Brain pericyte (primary cell): ENCODE data around the gene NR2E1.

ENCODE experiments used
- DNase-seq: peaks from one replicate; pipeline ENCODE4 v3.0.0-alpha.2; 2012; ENCODE audit warnings: low read depth, low spot score

NR2E1 gene

DNA sequence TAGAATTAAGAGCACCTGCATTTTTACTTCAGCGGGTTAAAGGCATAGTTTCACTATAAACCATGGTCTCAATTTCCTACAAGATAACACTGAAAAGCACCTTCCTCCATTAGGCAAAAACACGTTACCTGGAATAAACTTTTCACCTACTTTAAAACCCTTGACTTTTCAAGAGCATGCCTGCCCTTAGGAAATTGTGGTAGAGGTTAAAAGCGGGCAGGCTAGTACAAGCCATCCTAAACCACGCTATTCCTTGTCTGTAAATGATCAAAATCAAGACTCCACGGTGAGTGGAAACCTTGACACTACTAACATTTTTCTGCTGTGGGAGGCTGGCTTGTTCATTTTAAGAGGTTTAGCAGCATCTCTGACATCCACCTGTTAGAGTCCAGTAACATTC, 43.9 kb downstream of the NR2E1 start:
- DNase-seq, result no peak

DNA sequence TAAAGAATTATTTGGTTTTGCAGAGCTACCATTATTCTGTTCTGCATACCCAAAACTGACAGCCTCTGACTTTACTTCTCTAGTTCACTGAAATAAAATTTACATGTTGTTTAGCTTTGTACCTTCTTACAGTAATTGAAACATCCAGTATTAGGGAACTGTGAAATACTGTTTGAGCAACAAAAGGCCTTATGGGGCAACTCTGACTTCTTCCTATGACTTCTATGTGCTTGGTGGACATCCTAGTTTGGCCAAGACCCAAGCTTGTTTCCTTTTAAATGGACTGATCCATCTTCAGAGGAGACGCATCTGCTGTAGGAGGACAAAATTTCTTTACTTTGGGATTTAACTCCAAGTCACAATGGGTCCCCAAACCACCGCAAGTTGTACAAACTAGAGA, 44.7 kb downstream of the NR2E1 start:
- no peak for DNase-seq

DNA sequence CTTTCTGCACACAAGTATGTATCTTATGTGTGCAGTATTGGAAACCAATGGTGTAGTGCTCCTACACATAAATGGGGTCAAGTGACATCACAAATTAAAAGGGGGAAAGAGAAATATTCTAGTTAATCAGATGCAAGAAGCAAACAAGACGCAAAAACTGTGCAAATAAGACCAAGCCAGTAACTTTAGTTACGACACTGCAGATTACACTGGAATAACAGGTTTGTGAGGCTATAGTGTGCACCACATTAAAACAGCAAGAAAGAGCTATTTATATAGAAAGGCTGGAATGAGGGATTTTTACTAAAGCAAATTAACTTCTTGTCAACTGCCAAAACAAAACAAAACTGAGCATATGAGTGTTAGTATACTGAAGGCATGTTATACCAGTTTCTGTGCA, 45.8 kb downstream of the NR2E1 start:
- no peak for DNase-seq

- no peak for DNase-seq
These were observed 56.2 kb downstream of the NR2E1 start for GRCh38 chr6:108222064-108222463.

DNA sequence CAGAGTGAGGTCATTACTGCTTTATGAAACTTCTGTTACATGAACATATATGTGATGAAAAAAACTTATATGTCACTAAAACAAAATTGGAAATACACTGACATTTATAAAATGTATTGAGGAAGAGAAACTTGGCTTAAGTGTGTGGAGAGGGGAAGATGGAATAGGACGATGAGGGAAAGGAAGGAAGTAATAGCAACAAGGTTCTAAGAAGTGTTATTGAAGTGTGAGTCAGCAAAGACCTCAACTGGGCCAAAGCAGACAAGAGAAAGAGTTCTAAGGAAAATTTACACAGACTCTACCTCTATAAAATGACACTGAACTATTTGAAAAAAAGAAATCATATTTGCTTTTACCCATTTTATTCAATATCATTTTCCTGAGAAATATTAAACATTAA, 56.7 kb downstream of the NR2E1 start:
- DNase-seq, result no peak

GRCh38 chr6:108227290-108227689, 61.5 kb downstream of the NR2E1 start:
- no peak for DNase-seq

DNA sequence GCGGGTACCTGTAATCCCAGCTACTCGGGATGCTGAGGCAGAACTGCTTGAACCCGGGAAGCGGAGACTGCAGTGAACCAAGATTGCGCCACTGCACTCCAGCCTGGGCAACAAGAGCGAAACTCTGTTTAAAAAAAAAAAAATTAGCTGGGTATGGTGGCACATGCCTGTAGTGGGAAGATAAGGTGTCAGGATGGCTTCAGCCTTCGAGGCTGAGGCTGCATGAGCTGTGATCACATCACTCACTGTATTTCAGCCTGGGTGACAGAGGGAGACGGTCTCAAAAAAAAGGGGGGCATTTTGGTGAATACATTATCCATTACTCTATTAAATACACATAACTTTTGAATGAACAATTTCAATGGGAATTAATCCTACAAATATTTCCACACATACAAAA, 62.6 kb downstream of the NR2E1 start:
- no peak for DNase-seq

DNA sequence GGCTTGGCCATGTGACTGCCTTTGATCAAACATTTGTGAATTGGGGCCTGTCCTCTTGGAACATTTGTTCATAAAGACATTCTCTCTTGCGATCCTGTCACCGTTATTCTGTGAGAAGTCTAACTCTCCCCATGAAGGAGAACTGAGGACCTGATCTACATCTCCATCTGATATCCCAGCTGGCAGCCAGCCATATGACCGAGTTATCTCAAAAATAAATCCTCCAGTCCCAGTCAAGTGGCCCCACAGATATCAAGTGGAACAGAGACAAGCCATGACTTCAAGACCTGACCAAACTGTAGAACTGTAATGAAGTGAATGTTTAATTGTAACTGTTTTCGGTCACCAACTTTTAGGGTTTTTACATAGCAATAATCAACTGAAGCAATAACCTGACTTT, 69.3 kb downstream of the NR2E1 start:
- DNase-seq, result no peak

GRCh38 chr6:108236791-108237190, 71.0 kb downstream of the NR2E1 start:
- DNase-seq, result no peak

GRCh38 chr6:108238322-108238721, 72.5 kb downstream of the NR2E1 start:
- DNase-seq, result no peak
